Fibroblast of lung (primary cell): ENCODE results near the gene ST6GALNAC3. TPM values are rescaled to one million over a fixed set of nuclear protein-coding genes. Genes with fewer than 3 reads are reported as not detected.

Experiments used
- DNase-seq, 2 donors: peaks; one replicate each; pipeline versions ENCODE4 v3.0.0 to v3.0.0-alpha.2; 2010; ENCODE audit warnings: low read depth in 2 of 2
- H2AFZ ChIP-seq: 2 replicates; pipeline ENCODE4 v1.5.1; 2012; ENCODE audit warnings: low read length, control low read depth, inconsistent platforms
- H3K27ac ChIP-seq: 2 replicates; pipeline ENCODE4 v1.5.1; 2011; ENCODE audit warnings: low read length, control low read depth; ENCODE audit not compliant: insufficient read depth
- H3K27me3 ChIP-seq: 2 replicates; pipeline ENCODE4 v1.5.1; 2011; ENCODE audit warnings: mild to moderate bottlenecking, low read length; ENCODE audit not compliant: control insufficient read depth, insufficient read depth
- H3K36me3 ChIP-seq: 2 replicates; pipeline ENCODE4 v1.5.1; 2011; ENCODE audit warnings: low read length; ENCODE audit not compliant: control insufficient read depth, insufficient read depth
- H3K4me1 ChIP-seq: 2 replicates; pipeline ENCODE4 v1.5.1; 2011; ENCODE audit warnings: low read length; ENCODE audit not compliant: control insufficient read depth, insufficient read depth; ENCODE audit errors: extremely low read depth
- H3K4me2 ChIP-seq: 2 replicates; pipeline ENCODE4 v1.5.1; 2011; ENCODE audit warnings: low read length, control low read depth; ENCODE audit not compliant: insufficient read depth; ENCODE audit errors: extremely low read depth
- H3K4me3 ChIP-seq, 4 experiments: fragments of 200-600 bp in 1 of 4; sonication (generic) in 1 of 4; replicated peaks in 1 of 4; 2 replicates each; pipeline ENCODE4 v1.5.1; 2011 to 2016; ENCODE audit warnings: low read length in 4 of 4, low read depth in 3 of 4, mild to moderate bottlenecking in 3 of 4, control low read depth in 2 of 4, inconsistent platforms in 1 of 4, mixed read lengths in 1 of 4; ENCODE audit not compliant: insufficient read depth in 1 of 4; ENCODE audit errors: control extremely low read depth in 1 of 4
- H3K79me2 ChIP-seq: 2 replicates; pipeline ENCODE4 v1.5.1; 2012; ENCODE audit warnings: mild to moderate bottlenecking, low read length, inconsistent platforms; ENCODE audit not compliant: control insufficient read depth, insufficient read depth
- H3K9ac ChIP-seq: 2 replicates; pipeline ENCODE4 v1.5.1; 2011; ENCODE audit warnings: mild to moderate bottlenecking, low read length, control low read depth; ENCODE audit not compliant: insufficient read depth
- H3K9me3 ChIP-seq: 2 replicates; pipeline ENCODE4 v1.5.1; 2012; ENCODE audit warnings: low read depth, low read length; ENCODE audit not compliant: control insufficient read depth, insufficient read depth
- H4K20me1 ChIP-seq: 2 replicates; pipeline ENCODE4 v1.5.1; 2011; ENCODE audit warnings: low read length; ENCODE audit not compliant: control insufficient read depth, insufficient read depth; ENCODE audit errors: extremely low read depth
- EZH2 ChIP-seq: IDR thresholded peaks from 2 replicates; pipeline ENCODE4 v1.5.1; 2012; ENCODE audit warnings: low read length, control low read depth, mild to moderate bottlenecking; ENCODE audit errors: missing control alignments
- polyA plus RNA-seq, 2 donors: library from polyadenylated mRNA; depleted of rRNA in 1 of 2; stranded (reverse) in 1 of 2; unstranded in 1 of 2; fragments of >200 nt; gene quantifications; 2 replicates each; pipeline ENCODE4 v1.2.1, GENCODE V29; 2011 to 2012; ENCODE audit warnings: missing spikeins in 1 of 2
- total RNA-seq: library from RNA; depleted of rRNA; stranded (reverse); fragments of >200 nt; gene quantifications from 2 replicates; pipeline ENCODE4 v1.2.1, GENCODE V29; 2014
- TF ChIP-seq, protein P1 (sequence below), 2 donors: IDR thresholded peaks in 1 of 2; conservative IDR thresholded peaks in 1 of 2; 1 replicate in 1 of 2; 2 replicates in 1 of 2; pipeline ENCODE4 v1.5.1; 2011 to 2012; ENCODE audit warnings: low read length in 2 of 2, control low read depth in 1 of 2, inconsistent platforms in 1 of 2, low read depth in 1 of 2, mild to moderate bottlenecking in 1 of 2

ST6GALNAC3 gene
- total and polyA plus RNA-seq, 2 donors (not counting 1 experiment from before 2014, with no cell fraction given): 0.34 to 0.66 TPM

DNA sequence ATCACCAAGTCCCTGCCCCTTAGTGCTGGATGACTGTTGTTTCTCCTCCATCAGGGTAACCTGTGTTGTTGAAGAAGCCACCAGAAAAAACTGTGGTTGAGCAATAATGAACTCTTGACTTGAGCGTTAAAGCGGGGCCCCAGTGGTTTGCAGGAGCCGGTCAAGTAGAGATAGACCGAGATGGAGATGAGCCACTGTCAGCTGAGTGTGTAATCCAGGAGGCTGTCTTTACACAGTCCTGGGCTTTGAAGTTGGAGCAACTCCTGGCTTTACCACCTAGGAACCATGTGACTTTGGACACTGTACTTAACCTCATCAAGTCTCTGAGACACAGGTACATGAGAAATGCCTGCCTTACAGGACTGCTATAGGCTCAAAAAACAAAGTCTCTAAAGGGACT lies 158.1 kb downstream of the ST6GALNAC3 start:
- no peak overlapping the region for H2AFZ ChIP-seq
- H3K4me3 ChIP-seq: no peak overlapping the region
- no peaks in the 10 kb centered on the region for H3K4me1 ChIP-seq
- no peak overlapping the region for H3K4me2 ChIP-seq
- no peaks in the 10 kb centered on the region for H4K20me1 ChIP-seq
- H3K27ac ChIP-seq: no peak overlapping the region
- TF ChIP-seq EZH2: no peak
- TF ChIP-seq, protein P1, sequence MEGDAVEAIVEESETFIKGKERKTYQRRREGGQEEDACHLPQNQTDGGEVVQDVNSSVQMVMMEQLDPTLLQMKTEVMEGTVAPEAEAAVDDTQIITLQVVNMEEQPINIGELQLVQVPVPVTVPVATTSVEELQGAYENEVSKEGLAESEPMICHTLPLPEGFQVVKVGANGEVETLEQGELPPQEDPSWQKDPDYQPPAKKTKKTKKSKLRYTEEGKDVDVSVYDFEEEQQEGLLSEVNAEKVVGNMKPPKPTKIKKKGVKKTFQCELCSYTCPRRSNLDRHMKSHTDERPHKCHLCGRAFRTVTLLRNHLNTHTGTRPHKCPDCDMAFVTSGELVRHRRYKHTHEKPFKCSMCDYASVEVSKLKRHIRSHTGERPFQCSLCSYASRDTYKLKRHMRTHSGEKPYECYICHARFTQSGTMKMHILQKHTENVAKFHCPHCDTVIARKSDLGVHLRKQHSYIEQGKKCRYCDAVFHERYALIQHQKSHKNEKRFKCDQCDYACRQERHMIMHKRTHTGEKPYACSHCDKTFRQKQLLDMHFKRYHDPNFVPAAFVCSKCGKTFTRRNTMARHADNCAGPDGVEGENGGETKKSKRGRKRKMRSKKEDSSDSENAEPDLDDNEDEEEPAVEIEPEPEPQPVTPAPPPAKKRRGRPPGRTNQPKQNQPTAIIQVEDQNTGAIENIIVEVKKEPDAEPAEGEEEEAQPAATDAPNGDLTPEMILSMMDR (conservative IDR thresholded peaks at IDR 0.05 in 1 of 2, IDR thresholded peaks at IDR 0.05 in 1 of 2; ENCODE audit: low read depth in 1 of 2, low read length in 2 of 2): no peak
- DNase-seq: no peak
- H3K9me3 ChIP-seq: no peaks in the 10 kb centered on the region
- H3K27me3 ChIP-seq: no peaks in the 10 kb centered on the region
- H3K79me2 ChIP-seq: no peaks in the 10 kb centered on the region
- no peak overlapping the region for H3K9ac ChIP-seq
- H3K36me3 ChIP-seq: no peaks in the 10 kb centered on the region

DNA sequence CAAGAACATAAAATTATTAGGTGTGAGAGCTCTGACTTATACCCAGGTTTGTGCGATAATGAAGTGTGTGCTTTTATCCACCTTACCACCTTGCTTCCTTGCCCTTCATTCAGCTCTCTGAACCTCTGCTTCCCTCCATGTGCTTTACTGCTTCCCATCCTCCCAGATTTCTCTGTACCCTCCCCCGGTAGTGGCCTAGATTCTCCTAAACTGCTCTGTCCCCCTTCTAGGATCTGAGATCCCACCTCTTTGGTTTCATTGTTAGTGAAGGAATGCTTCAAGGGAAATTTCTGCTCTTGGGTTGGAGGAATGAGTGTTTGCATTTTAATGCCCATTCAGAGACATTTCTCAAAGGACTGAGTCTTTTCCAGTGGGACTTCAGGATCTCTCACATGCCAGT lies 159.5 kb downstream of the ST6GALNAC3 start:
- no peaks in the 10 kb centered on the region for H3K4me1 ChIP-seq
- H3K9ac ChIP-seq: no peak overlapping the region
- H3K36me3 ChIP-seq: no peaks in the 10 kb centered on the region
- no peaks in the 10 kb centered on the region for H3K27me3 ChIP-seq
- H4K20me1 ChIP-seq: no peaks in the 10 kb centered on the region
- no peak overlapping the region for H3K4me2 ChIP-seq
- H3K4me3 ChIP-seq: no peak overlapping the region
- H2AFZ ChIP-seq: no peak overlapping the region
- DNase-seq: no peak
- H3K27ac ChIP-seq: no peak overlapping the region
- TF ChIP-seq EZH2: no peak
- TF ChIP-seq, protein P1 (conservative IDR thresholded peaks at IDR 0.05 in 1 of 2, IDR thresholded peaks at IDR 0.05 in 1 of 2; ENCODE audit: low read depth in 1 of 2, low read length in 2 of 2): no peak
- no peaks in the 10 kb centered on the region for H3K9me3 ChIP-seq
- no peaks in the 10 kb centered on the region for H3K79me2 ChIP-seq

DNA sequence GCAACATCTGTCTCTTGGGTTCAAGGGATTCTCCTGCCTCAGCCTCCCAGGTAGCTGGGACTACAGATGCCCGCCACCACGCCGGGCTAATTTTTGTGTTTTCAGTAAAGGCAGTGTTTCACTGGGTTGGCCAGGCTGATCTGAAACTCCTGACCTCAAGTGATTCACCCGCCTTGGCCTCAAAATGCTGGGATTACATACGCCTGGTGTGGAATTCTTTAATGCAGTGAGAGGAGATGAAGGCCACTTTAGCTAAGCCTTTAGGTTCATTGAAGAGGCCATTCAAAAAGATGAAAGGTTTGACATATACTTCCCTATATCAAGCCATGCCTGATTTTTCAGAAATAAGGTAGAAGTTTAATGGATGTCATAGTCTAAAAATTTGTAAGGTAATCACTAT lies 162.7 kb downstream of the ST6GALNAC3 start:
- Histone ChIP-seq H2AFZ (no peak overlapping the region), H4K20me1 (no peaks in the 10 kb centered on the region), H3K4me2 (no peak overlapping the region), H3K27ac (no peak overlapping the region), H3K79me2 (no peaks in the 10 kb centered on the region), H3K36me3 (no peaks in the 10 kb centered on the region), H3K27me3 (no peaks in the 10 kb centered on the region), H3K9me3 (no peaks in the 10 kb centered on the region), H3K4me3 (no peak overlapping the region), H3K9ac (no peak overlapping the region), H3K4me1 (no peaks in the 10 kb centered on the region)
- DNase-seq: no peak
- TF ChIP-seq EZH2: no peak
- TF ChIP-seq, protein P1 (conservative IDR thresholded peaks at IDR 0.05 in 1 of 2, IDR thresholded peaks at IDR 0.05 in 1 of 2; ENCODE audit: low read depth in 1 of 2, low read length in 2 of 2): no peak
